HG03575 (cell line): ENCODE measurements around the gene CBLC.

ENCODE experiments used
- ATAC-seq: cut with Tn5 transposase; IDR thresholded peaks from one replicate; pipeline ENCODE4 v1.9.1; 2021; ENCODE audit not compliant: unreplicated experiment, insufficient number of reproducible peaks, low FRiP score; ENCODE audit errors: extremely low read depth

Gene CBLC, protein sequence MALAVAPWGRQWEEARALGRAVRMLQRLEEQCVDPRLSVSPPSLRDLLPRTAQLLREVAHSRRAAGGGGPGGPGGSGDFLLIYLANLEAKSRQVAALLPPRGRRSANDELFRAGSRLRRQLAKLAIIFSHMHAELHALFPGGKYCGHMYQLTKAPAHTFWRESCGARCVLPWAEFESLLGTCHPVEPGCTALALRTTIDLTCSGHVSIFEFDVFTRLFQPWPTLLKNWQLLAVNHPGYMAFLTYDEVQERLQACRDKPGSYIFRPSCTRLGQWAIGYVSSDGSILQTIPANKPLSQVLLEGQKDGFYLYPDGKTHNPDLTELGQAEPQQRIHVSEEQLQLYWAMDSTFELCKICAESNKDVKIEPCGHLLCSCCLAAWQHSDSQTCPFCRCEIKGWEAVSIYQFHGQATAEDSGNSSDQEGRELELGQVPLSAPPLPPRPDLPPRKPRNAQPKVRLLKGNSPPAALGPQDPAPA

DNA sequence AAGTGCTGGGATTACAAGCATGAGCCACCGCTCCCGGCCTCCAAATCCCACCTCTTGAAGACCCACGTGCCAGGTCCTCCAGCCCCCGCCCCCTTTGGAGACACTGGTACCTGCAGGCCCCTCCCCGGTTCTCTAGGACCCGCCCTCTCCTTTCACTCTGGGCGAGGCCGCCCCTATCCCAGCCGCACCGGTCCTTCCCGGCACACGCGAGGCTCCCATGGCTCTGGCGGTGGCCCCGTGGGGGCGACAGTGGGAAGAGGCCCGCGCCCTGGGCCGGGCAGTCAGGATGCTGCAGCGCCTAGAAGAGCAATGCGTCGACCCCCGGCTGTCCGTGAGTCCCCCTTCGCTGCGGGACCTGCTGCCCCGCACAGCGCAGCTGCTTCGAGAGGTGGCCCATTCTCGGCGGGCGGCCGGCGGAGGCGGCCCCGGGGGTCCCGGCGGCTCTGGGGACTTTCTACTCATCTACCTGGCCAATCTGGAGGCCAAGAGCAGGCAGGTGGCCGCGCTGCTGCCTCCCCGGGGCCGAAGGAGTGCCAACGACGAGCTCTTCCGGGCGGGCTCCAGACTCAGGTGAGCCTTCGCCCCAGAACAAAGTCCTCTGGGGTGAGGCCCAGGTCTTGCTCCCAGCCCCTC is at the start of gene CBLC:
TSS of gene CBLC (plus strand) at position 176 of the 633 bp plus-strand sequence. CDS start at position 218, 42 bp downstream.
- no peak for ATAC-seq

- ATAC-seq: no peak
These were observed 49.5 kb upstream of the CBLC start for GRCh38 chr19:44728178-44728577.

DNA sequence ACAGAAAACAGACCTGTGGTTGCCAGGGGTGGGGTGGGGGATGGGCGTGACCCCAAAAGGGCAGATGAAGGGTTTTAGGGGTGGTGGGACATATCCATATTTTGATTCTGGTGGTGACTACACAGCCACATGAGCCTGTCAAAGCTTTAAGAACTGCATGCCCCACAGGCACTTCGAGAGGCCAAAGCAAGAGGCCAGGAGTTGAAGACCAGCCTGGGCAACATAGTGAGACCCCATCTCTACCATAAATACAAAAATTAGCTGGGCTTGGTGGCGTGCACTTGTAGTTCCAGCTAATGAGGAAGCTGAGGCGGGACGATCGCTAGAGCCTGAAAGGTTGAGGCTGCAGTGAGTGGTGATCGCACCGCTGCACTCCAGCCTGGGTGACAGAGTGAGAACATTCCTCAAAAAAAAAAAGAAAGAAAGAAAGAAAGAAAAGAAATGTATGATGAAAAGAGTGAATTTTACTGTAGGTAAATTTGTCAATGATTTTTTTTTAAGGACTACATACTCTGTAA is 48.1 kb upstream of the CBLC start:
- no peak for ATAC-seq

DNA sequence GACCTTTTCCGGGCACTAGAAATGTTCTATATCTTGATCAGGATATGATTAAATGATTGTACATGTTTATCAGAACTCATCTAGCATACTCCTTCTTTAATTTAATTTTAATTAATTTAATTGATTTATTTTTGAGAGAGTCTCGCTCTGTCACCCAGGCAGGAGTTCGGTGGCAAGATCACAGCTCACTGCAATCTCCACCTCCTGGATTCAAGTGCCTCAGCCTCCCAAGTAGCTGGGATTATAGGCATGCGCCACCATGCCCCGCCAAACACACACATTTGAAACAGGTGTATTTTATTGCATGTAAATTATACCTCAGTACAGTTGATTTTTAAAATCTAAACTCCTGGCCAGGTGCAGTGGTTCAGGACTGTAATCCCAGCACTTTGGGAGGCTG is 46.6 kb upstream of the CBLC start:
- no peak for ATAC-seq

- no peak for ATAC-seq
These were observed 46.1 kb upstream of the CBLC start for GRCh38 chr19:44731622-44732021.

GRCh38 chr19:44732235-44733014 is 45.3 kb upstream of the CBLC start:
- no peak for ATAC-seq

DNA sequence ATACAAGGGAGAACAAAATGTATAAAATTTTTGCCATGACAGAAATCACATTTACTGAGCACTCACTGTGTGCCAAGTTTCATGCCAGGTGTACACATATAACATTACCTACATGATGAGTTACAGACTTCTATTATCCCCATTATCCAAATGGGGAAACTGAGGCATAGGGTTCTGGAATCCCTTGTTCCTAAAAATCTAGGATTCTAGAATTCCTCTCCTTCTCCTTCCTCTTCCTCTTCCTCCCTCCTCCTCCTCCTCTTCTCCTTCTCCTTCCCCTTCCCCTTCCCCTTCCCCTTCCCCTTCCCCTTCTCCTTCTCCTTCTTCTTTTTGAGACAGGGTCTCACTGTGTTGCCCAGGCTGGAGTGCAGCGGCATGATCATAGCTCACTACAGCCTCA is 43.3 kb upstream of the CBLC start:
- ATAC-seq: no peak

- ATAC-seq: no peak
These were observed 42.7 kb upstream of the CBLC start for GRCh38 chr19:44735011-44735410.

DNA sequence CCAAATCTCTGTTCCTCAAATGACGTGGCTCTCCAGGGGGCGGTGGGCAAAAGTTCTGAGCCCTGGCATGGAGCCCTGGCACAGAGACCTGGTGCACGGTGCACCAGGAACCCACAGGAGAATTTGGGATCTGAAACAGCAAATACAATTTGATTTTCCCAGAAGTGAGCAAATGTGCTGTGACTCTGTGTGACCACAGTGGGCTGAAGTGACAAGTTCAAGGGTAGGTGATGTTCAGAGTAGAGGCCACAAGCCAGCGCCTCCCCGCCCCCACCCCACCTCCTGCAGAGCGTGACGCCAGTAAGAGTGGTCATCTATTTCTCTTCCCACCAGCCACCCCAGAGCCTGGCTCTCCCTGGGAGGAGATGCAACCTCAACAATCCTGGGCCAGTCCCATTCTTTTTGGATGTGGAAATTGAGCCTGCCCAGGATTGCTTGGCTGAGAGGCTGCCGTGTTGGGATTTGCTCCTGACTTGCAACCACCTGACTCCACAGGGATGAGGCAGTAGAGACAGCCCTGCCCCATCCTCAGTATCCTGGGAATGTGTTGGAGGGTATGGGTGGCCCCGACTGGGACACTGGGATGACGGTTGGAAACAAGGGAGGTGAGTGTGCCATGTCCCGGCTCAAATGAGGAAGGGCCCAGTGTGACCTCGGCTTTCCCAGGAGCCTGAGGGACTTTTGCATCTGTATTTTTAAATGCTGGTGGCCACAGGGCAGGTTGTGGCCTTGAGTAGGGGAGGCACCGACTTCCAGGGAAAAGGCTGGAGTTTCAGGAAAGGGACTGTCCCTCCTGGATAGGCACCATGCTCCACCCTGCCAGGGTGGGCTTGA is 40.2 kb upstream of the CBLC start:
- no peak for ATAC-seq

- no peak for ATAC-seq
These were observed 39.6 kb upstream of the CBLC start for GRCh38 chr19:44738136-44738535.

- ATAC-seq: no peak
These were observed 38.8 kb upstream of the CBLC start for GRCh38 chr19:44738603-44739558.

GRCh38 chr19:44740351-44740824 is 37.3 kb upstream of the CBLC start:
- ATAC-seq: no peak

DNA sequence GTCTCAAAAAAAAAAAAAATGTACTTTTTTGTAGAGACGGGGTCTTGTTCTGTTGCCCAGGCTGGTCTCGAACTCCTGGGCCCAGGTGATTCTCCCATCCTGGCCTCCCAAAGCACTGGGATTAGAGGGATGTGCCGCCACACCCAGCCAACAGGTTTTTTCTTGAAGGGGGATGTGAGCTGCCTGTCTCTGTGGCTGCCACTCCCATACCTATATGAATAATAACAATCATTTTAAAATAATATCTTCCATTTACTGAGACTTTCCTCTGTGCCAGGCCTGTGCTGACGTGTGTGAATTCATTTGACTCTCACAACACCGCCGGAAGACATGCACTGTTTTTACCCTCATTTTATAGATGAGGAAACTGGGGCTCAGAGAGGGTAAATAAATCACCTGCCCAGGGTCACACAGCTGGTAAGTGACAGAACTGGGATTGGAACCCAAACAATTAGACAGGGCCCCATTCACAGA is 36.4 kb upstream of the CBLC start:
- no peak for ATAC-seq

DNA sequence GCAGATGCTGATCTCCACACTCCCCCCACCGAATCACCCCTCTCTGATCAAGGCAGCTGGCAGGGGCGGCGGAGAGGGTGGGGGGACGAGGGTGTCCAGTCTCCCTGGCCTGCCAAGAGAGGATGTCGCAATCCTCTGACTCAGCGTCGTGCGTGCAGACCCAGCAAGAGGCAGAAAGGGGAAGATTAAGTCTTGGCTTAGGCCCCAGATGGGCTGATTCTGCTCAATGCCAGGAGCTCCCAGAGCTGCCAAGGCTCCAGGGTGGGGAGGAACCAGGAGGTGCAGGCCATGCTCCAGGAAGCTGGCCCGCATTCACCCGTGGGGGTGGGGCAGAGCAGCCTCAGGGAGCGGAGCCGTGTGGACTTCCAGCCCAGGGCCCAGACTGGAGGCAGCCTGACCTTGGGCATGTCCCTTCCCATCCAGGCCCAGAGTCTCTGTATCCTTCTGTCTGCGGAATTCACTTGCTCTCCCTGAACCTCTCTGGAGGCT is 35.8 kb upstream of the CBLC start:
- no peak for ATAC-seq

DNA sequence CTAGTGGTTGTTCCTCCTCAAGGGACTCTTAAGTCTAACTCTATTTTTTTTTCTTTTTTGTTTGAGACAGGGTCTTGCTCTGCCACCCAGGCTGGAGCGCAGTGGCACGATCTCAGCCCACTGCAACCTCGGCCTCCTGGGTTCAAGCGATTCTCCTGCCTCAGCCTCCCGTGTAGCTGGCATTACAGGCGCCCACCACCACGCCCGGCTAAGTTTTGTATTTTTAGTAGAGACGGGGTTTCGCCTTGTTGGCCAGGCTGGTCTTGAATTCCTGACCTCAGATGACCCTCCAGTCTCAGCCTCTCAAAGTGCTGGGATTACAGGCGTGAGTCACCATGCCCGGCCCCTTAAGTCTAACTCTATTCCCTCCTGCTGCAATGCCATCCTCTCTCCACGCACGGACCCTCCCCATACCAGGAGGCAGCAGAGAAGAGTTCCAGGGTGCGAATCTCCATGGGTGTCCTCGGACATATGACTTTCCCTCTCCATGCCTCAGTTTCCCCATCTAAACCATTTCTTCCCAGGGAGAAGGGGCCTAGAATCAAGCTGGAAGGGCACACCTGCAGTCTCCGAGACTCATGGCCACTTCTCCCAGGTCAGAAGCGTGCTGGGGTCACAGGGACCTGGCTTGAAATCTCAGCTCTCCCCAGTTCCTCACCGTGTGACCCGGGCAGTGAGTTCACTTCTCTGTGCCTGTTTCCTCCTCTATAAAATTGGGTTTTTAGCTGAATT is 35.2 kb upstream of the CBLC start:
- ATAC-seq: no peak

DNA sequence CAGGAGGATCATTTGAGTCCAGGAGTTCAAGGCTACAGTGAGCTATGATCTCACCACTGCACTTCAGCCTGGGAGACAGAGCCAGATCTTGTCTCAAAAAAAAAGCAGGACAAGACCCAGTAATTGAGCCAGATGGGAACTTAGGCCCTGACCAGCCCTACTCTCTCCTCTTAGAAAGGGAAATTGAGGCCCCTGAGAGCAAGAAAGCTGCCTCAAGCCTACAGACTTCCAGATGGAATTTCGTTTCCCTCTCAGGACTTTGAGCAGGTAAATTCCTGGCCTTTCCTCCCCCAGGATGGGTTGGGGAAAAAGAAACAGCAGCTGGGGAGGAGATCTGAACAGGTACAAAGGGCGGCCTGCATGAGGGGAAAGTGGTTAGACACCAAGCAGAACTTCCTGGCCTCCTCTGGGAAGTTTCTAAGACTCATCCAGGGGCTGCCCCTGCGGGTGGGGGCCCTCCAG is 32.8 kb upstream of the CBLC start:
- no peak for ATAC-seq
